ENCODE results near the gene SPOCD1. TPM values are rescaled to one million over a fixed set of nuclear protein-coding genes. Genes with fewer than 3 reads are reported as not detected.

The SPOCD1 gene
- total RNA-seq, 2 donors from 2014 or later: 0.43 TPM; not detected in 1

DNA sequence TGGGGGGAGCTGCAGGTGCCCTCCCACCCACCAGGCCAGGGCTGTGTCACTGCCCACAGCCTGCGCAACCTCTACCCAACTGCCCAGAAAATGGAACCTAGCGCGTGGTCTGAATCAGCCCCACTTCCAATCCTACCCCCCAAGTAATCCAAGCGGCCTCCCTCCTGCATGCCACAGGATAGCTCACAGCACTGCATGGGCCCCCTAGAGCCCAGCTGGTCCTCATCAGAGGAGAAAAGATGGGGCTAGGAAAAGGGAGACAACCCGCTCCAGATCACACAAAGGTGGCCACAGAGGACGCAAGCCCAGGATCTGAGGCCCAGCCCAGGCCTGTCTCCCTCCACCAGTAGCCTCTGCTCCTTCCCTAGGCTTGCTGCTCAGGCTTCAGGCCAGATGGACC, 57.8 kb downstream of the SPOCD1 start:
- H3K27ac ChIP-seq: no peak overlapping the region
- no peak for DNase-seq (ENCODE audit: low spot score)
- H3K9me3 ChIP-seq: no peaks in the 10 kb centered on the region
- no peaks in the 10 kb centered on the region for H3K27me3 ChIP-seq
- H3K4me3 ChIP-seq: no peak overlapping the region
- H3K4me1 ChIP-seq: peaks cover 0 to 45% of the 10 kb centered on the region in 2 donors
- H3K36me3 ChIP-seq: no peaks in the 10 kb centered on the region
- TF ChIP-seq, protein P1, sequence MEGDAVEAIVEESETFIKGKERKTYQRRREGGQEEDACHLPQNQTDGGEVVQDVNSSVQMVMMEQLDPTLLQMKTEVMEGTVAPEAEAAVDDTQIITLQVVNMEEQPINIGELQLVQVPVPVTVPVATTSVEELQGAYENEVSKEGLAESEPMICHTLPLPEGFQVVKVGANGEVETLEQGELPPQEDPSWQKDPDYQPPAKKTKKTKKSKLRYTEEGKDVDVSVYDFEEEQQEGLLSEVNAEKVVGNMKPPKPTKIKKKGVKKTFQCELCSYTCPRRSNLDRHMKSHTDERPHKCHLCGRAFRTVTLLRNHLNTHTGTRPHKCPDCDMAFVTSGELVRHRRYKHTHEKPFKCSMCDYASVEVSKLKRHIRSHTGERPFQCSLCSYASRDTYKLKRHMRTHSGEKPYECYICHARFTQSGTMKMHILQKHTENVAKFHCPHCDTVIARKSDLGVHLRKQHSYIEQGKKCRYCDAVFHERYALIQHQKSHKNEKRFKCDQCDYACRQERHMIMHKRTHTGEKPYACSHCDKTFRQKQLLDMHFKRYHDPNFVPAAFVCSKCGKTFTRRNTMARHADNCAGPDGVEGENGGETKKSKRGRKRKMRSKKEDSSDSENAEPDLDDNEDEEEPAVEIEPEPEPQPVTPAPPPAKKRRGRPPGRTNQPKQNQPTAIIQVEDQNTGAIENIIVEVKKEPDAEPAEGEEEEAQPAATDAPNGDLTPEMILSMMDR (IDR thresholded peaks at IDR 0.05): no peak

DNA sequence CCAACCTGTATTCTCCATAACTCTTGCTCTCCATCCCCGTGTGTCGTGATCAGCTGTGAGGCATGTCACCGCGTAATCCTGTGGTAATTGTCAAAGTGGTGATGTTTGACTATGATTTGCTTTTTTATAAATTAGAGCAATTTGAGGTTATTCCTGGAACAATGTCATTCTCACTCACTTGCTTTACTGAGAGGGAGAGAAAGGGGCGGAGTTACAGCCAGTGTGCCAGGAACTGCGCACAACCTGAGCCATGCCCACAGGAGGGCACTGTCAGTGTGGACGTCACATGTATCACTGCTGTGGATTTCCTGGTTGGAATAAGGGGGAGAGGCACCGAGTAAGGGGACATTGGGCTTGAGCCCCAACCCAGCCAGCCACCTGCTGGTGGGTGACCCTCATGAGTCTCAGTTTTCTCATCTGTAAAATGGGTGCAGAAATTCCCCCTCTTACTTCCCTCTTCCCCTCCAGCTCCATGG, 58.6 kb downstream of the SPOCD1 start:
- Histone ChIP-seq H3K4me1 (peaks cover 0 to 45% of the 10 kb centered on the region in 2 donors), H3K4me3 (no peak overlapping the region), H3K36me3 (no peaks in the 10 kb centered on the region), H3K27me3 (no peaks in the 10 kb centered on the region), H3K27ac (no peak overlapping the region), H3K9me3 (no peaks in the 10 kb centered on the region)
- TF ChIP-seq, protein P1 (IDR thresholded peaks at IDR 0.05): no peak
- DNase-seq (ENCODE audit: low spot score): no peak

DNA sequence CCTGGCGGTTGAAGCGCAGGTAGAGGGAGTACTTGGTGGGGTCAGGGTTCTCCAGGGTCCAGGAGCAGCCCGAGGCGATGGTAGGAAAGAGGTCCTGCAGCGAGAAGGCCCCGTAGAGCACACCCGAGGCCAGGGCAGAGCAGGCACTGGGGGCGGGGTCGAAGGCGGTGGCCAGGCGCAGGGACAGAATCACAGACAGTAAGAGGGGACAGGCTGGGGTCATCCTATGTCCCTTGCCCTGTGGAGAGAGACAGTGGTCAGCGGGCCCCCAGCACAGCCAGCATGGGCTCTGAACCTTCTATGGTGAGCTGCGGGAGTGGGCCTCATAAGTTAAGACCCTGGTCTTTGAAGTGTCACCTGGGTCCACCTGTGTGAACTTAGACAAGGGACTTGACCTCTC, 59.2 kb downstream of the SPOCD1 start:
- TF ChIP-seq, protein P1 (IDR thresholded peaks at IDR 0.05): no peak
- Histone ChIP-seq H3K9me3 (no peaks in the 10 kb centered on the region), H3K4me3 (no peak overlapping the region), H3K27ac (no peak overlapping the region), H3K36me3 (no peaks in the 10 kb centered on the region), H3K27me3 (no peaks in the 10 kb centered on the region), H3K4me1 (peaks cover 0 to 48% of the 10 kb centered on the region in 2 donors)
- DNase-seq (ENCODE audit: low spot score): no peak

DNA sequence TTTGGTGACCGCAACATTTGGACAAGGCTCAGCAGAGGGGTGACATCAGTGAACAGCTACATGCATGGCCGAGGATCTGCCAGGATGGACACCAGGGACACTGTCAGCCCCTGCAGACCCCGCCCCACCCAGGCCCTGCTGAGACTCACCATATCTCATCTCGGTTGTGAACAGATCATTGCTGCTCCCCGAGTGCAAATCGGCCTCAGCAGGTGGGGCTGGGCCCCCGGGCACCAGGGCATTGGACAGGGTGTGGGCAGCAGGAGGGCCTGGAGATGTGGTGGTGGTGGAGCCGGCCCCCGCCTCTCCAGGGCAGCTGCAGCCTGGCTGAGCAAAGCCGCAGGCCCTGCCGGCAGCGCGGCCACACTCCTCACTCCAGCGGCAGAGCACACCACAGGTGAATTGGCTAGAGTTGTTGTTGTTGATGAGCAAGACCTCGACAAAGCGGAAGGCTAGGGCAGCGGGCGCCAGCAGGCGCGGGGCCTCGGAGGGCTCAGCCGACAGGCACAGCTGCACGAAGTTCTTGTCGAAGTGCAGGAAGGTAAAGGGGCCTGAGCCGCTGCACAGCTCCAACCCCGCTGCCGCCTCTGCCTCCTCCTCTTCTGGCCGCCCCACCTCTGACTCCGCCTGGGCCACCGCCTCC, 59.9 kb downstream of the SPOCD1 start:
- no peaks in the 10 kb centered on the region for H3K27me3 ChIP-seq
- DNase-seq (ENCODE audit: low spot score): no peak
- H3K36me3 ChIP-seq: no peaks in the 10 kb centered on the region
- no peak overlapping the region for H3K27ac ChIP-seq
- TF ChIP-seq, protein P1 (IDR thresholded peaks at IDR 0.05): no peak
- H3K4me1 ChIP-seq: peaks cover 0 to 48% of the 10 kb centered on the region in 2 donors
- no peaks in the 10 kb centered on the region for H3K9me3 ChIP-seq
- no peak overlapping the region for H3K4me3 ChIP-seq

DNA sequence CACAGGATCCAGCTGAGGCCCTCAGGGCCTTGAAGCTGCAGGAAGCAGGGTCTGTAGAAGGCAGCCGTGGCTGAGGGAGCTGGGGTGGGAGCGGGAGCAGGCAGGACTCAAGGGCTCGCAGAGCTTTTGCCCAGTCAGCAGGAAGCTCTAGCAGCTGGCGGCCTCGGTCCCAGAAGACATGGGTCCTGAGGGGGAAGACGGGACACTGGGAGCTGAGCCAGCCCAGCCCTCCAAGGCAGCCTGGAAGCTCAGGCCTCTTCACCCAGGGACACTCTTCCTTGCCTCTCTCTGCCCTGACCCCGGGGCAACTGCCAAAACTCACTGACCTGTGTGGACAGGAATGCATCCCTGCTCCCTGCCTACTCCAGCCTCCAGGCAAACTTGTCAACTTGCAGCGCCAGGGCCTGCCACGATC, 60.6 kb downstream of the SPOCD1 start:
- H3K36me3 ChIP-seq: no peaks in the 10 kb centered on the region
- TF ChIP-seq, protein P1 (IDR thresholded peaks at IDR 0.05): no peak
- no peaks in the 10 kb centered on the region for H3K9me3 ChIP-seq
- H3K27ac ChIP-seq: no peak overlapping the region
- no peak for DNase-seq (ENCODE audit: low spot score)
- H3K4me1 ChIP-seq: peaks cover 0 to 48% of the 10 kb centered on the region in 2 donors
- no peak overlapping the region for H3K4me3 ChIP-seq
- no peaks in the 10 kb centered on the region for H3K27me3 ChIP-seq

DNA sequence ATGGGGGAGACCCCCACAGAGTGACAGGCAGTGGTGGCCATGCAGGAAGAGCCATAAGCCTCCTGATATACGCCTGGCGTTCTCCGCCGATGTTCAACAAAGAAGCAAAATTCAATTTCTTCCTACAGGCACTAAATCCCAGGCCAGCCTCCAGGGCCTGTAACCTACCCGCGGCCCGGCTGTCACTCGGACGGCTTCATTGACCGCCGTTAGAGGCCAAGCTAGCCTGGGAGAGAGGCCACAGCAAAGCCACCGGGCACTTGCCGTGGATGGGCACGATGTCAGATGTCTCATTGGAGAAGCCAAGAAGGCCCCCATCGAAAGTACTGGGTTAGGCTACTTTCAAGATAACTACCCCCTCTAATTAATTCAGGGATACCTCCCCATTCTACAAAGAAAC, 61.4 kb downstream of the SPOCD1 start:
- Histone ChIP-seq H3K27me3 (no peaks in the 10 kb centered on the region), H3K27ac (peak overlapping the region in 1 of 2 donors; percentile 68), H3K9me3 (no peaks in the 10 kb centered on the region), H3K36me3 (no peaks in the 10 kb centered on the region), H3K4me3 (no peak overlapping the region), H3K4me1 (peaks cover 0 to 52% of the 10 kb centered on the region in 2 donors)
- TF ChIP-seq, protein P1 (IDR thresholded peaks at IDR 0.05): no peak
- DNase-seq (ENCODE audit: low spot score): no peak

Measured in right atrium auricular region (tissue), 2 donors.